H9 (cell line): Measurements from ENCODE around the gene GIMAP1. TPM values are rescaled to one million over a fixed set of nuclear protein-coding genes. Genes with fewer than 3 reads are reported as not detected.

ENCODE experiments used
- DNase-seq: peaks from one replicate; pipeline ENCODE4 v3.0.0-alpha.2; 2017
- H2AFZ ChIP-seq: one replicate; pipeline ENCODE4 v1.6.1; 2013; ENCODE audit warnings: mild to moderate bottlenecking, low read length, control low read depth, moderate library complexity
- H2AK5ac ChIP-seq: 2 replicates; pipeline ENCODE4 v1.6.1; 2013; ENCODE audit warnings: low read length, control low read depth, mixed read lengths; ENCODE audit not compliant: insufficient read length
- H2BK120ac ChIP-seq: one replicate; pipeline ENCODE4 v1.6.1; 2013; ENCODE audit warnings: low read depth, mild to moderate bottlenecking, low read length, control low read depth, inconsistent platforms; ENCODE audit not compliant: poor library complexity, severe bottlenecking
- H2BK12ac ChIP-seq: 2 replicates; pipeline ENCODE4 v1.6.1; 2013; ENCODE audit warnings: low read length, control low read depth, mixed read lengths, low read depth; ENCODE audit not compliant: insufficient read length
- H2BK15ac ChIP-seq: 2 replicates; pipeline ENCODE4 v1.6.1; 2013; ENCODE audit warnings: low read depth, low read length, control low read depth
- H2BK20ac ChIP-seq: one replicate; pipeline ENCODE4 v1.6.1; 2013; ENCODE audit warnings: low read depth, mild to moderate bottlenecking, low read length, control low read depth, inconsistent platforms; ENCODE audit not compliant: poor library complexity, severe bottlenecking
- H2BK5ac ChIP-seq: 2 replicates; pipeline ENCODE4 v1.6.1; 2013; ENCODE audit warnings: low read length, control low read depth, mixed read lengths; ENCODE audit not compliant: insufficient read length
- H3K14ac ChIP-seq: 2 replicates; pipeline ENCODE4 v1.6.1; 2013; ENCODE audit warnings: low read length, control low read depth; ENCODE audit not compliant: insufficient read depth
- H3K18ac ChIP-seq: 2 replicates; pipeline ENCODE4 v1.6.1; 2013; ENCODE audit warnings: low read depth, mild to moderate bottlenecking, mixed read lengths, low read length, control low read depth; ENCODE audit not compliant: insufficient read length
- H3K23ac ChIP-seq: 2 replicates; pipeline ENCODE4 v1.6.1; 2013; ENCODE audit warnings: low read length, control low read depth, mixed read lengths, low read depth; ENCODE audit not compliant: insufficient read length
- H3K23me2 ChIP-seq: 2 replicates; pipeline ENCODE4 v1.6.1; 2013; ENCODE audit warnings: low read depth, mild to moderate bottlenecking, mixed read lengths, low read length, control low read depth; ENCODE audit not compliant: insufficient read length, poor library complexity, severe bottlenecking
- H3K27ac ChIP-seq: 2 replicates; pipeline ENCODE4 v1.5.1; 2013; ENCODE audit warnings: low read length, control low read depth, mixed read lengths, low read depth; ENCODE audit not compliant: insufficient read length
- H3K27me3 ChIP-seq: 2 replicates; pipeline ENCODE4 v1.6.1; 2013; ENCODE audit warnings: low read length, control low read depth, inconsistent platforms; ENCODE audit not compliant: insufficient read depth
- H3K4ac ChIP-seq: 2 replicates; pipeline ENCODE4 v1.6.1; 2013; ENCODE audit warnings: low read depth, mild to moderate bottlenecking, control low read depth, inconsistent platforms, low read length, moderate library complexity
- H3K4me1 ChIP-seq: 2 replicates; pipeline ENCODE4 v1.6.1; 2013; ENCODE audit warnings: low read length, control low read depth, inconsistent platforms; ENCODE audit not compliant: insufficient read depth
- H3K4me2 ChIP-seq: 2 replicates; pipeline ENCODE4 v1.6.1; 2013; ENCODE audit warnings: low read length, control low read depth, mixed read lengths; ENCODE audit not compliant: insufficient read length, insufficient read depth
- H3K56ac ChIP-seq: 2 replicates; pipeline ENCODE4 v1.6.1; 2013; ENCODE audit warnings: low read depth, mild to moderate bottlenecking, mixed read lengths, low read length, control low read depth; ENCODE audit not compliant: insufficient read length
- H3K79me1 ChIP-seq: 2 replicates; pipeline ENCODE4 v1.6.1; 2013; ENCODE audit warnings: low read depth, mild to moderate bottlenecking, moderate library complexity, low read length, control low read depth, inconsistent platforms; ENCODE audit not compliant: insufficient read depth, poor library complexity, severe bottlenecking
- H3K79me2 ChIP-seq: 2 replicates; pipeline ENCODE4 v1.6.1; 2013; ENCODE audit warnings: low read length, control low read depth, inconsistent platforms; ENCODE audit not compliant: insufficient read depth
- H3K9ac ChIP-seq: 2 replicates; pipeline ENCODE4 v1.6.1; 2013; ENCODE audit warnings: low read length, control low read depth, mixed read lengths; ENCODE audit not compliant: insufficient read length; ENCODE audit errors: extremely low read depth
- H3K9me3 ChIP-seq: one replicate; pipeline ENCODE4 v1.6.1; 2013; ENCODE audit warnings: low read depth, low read length, inconsistent platforms; ENCODE audit not compliant: control insufficient read depth
- H3T11ph ChIP-seq: one replicate; pipeline ENCODE4 v1.6.1; 2013; ENCODE audit warnings: mild to moderate bottlenecking, low read length, control low read depth, inconsistent platforms
- H4K20me1 ChIP-seq: one replicate; pipeline ENCODE4 v1.6.1; 2013; ENCODE audit not compliant: control insufficient read depth, insufficient read length, insufficient read depth
- H4K5ac ChIP-seq: 2 replicates; pipeline ENCODE4 v1.6.1; 2013; ENCODE audit warnings: low read depth, mild to moderate bottlenecking, mixed read lengths, low read length, control low read depth; ENCODE audit not compliant: insufficient read length
- H4K8ac ChIP-seq: replicated peaks from 2 replicates; pipeline ENCODE4 v1.6.1; 2013; ENCODE audit warnings: low read length, control low read depth, mixed read lengths, low read depth; ENCODE audit not compliant: insufficient read length
- H4K91ac ChIP-seq: 2 replicates; pipeline ENCODE4 v1.6.1; 2013; ENCODE audit warnings: low read depth, mild to moderate bottlenecking, moderate library complexity, mixed read lengths, low read length, control low read depth; ENCODE audit not compliant: insufficient read length
- H3K27ac Mint-ChIP-seq, 3 experiments: 2 replicates in 2 of 3; 3 replicates in 1 of 3; pipeline ENCODE4 v1.8.0; 2020 to 2021; ENCODE audit warnings: mixed read lengths in 3 of 3, mild to moderate bottlenecking in 1 of 3, moderate library complexity in 1 of 3
- H3K27me3 Mint-ChIP-seq: 2 replicates; pipeline ENCODE4 v1.8.0; 2021; ENCODE audit warnings: low read depth, mild to moderate bottlenecking, moderate library complexity, mixed read lengths
- H3K36me3 Mint-ChIP-seq, 3 experiments: 2 replicates in 2 of 3; 3 replicates in 1 of 3; pipeline ENCODE4 v1.8.0; 2020 to 2021; ENCODE audit warnings: low read depth in 3 of 3, mixed read lengths in 3 of 3; ENCODE audit not compliant: insufficient read depth in 1 of 3
- H3K4me1 Mint-ChIP-seq, 2 experiments: 2 replicates each; pipeline ENCODE4 v1.8.0; 2020; ENCODE audit warnings: mixed read lengths in 2 of 2
- H3K4me3 Mint-ChIP-seq, 2 experiments: 2 replicates in 1 of 2; 3 replicates in 1 of 2; pipeline ENCODE4 v1.8.0; 2020 to 2021; ENCODE audit warnings: mild to moderate bottlenecking in 2 of 2, mixed read lengths in 2 of 2, moderate library complexity in 1 of 2
- H3K9me3 Mint-ChIP-seq, 2 experiments: 2 replicates in 1 of 2; 3 replicates in 1 of 2; pipeline ENCODE4 v1.8.0; 2020; ENCODE audit warnings: mild to moderate bottlenecking in 2 of 2, mixed read lengths in 2 of 2, moderate library complexity in 1 of 2
- WGBS: extraction: QIAGEN DNeasy Blood & Tissue Kit; methylation state at CpG from one replicate; pipeline ENCODE4 v1.1.7; 2013; ENCODE audit warnings: missing lambda C conversion rate, low lambda C conversion rate, mixed read lengths; ENCODE audit not compliant: insufficient read length; ENCODE audit errors: extremely low coverage; 5-methylcytosine and 5-hydroxymethylcytosine counted together
- total RNA-seq: library from RNA; stranded (reverse); gene quantifications from 2 replicates; pipeline ENCODE4 v1.2.1, GENCODE V29; 2021
- TF ChIP-seq, protein P1 (sequence below): fragments of 200-600 bp; sonication (generic); conservative IDR thresholded peaks from 3 replicates; pipeline ENCODE4 v1.8.0; 2021; ENCODE audit warnings: antibody characterized with exemption, mild to moderate bottlenecking

GIMAP1 gene
- total RNA-seq, 1 experiment from 2014 or later = not detected

- Mint-ChIP-seq H3K4me3 (no peak overlapping the region), H3K27ac (no peak overlapping the region), H3K36me3 (no peaks in the 10 kb centered on the region), H3K9me3 (no peaks in the 10 kb centered on the region), H3K4me1 (no peaks in the 10 kb centered on the region), H3K27me3 (peaks cover 93% of the 10 kb centered on the region)
- no peaks in the 10 kb centered on the region for H3K79me1 ChIP-seq
- no peaks in the 10 kb centered on the region for H4K20me1 ChIP-seq
- H2BK20ac ChIP-seq = no peak overlapping the region
- H3K79me2 ChIP-seq = no peaks in the 10 kb centered on the region; the same call in 1 of the 2 replicates
- no peak overlapping the region for H3T11ph ChIP-seq
- H3K56ac ChIP-seq = no peak overlapping the region
- no peak overlapping the region for H3K27ac ChIP-seq
- H3K4me1 ChIP-seq = no peaks in the 10 kb centered on the region
- H4K5ac ChIP-seq = no peak overlapping the region
- H3K23ac ChIP-seq = no peak overlapping the region
- H2AFZ ChIP-seq = no peak overlapping the region
- peaks cover 5% of the 10 kb centered on the region; the same call in 1 of the 2 replicates for H3K27me3 ChIP-seq
- no peak for DNase-seq
- no peak overlapping the region for H2BK5ac ChIP-seq
- H3K23me2 ChIP-seq = no peaks in the 10 kb centered on the region
- no peak overlapping the region for H2BK15ac ChIP-seq
- H4K91ac ChIP-seq = no peak overlapping the region
- TF ChIP-seq, protein P1, sequence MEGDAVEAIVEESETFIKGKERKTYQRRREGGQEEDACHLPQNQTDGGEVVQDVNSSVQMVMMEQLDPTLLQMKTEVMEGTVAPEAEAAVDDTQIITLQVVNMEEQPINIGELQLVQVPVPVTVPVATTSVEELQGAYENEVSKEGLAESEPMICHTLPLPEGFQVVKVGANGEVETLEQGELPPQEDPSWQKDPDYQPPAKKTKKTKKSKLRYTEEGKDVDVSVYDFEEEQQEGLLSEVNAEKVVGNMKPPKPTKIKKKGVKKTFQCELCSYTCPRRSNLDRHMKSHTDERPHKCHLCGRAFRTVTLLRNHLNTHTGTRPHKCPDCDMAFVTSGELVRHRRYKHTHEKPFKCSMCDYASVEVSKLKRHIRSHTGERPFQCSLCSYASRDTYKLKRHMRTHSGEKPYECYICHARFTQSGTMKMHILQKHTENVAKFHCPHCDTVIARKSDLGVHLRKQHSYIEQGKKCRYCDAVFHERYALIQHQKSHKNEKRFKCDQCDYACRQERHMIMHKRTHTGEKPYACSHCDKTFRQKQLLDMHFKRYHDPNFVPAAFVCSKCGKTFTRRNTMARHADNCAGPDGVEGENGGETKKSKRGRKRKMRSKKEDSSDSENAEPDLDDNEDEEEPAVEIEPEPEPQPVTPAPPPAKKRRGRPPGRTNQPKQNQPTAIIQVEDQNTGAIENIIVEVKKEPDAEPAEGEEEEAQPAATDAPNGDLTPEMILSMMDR = no peak
- H3K4me2 ChIP-seq = no peak overlapping the region
- H2BK120ac ChIP-seq = no peak overlapping the region
- WGBS = no CpG with 5 or more reads among the region's 6 CpGs
- no peak overlapping the region for H3K9ac ChIP-seq
- no peak overlapping the region for H4K8ac ChIP-seq
- H2AK5ac ChIP-seq = no peak overlapping the region
- no peak overlapping the region for H3K18ac ChIP-seq
- H3K9me3 ChIP-seq = no peaks in the 10 kb centered on the region
- H3K14ac ChIP-seq = no peak overlapping the region
- H2BK12ac ChIP-seq = no peak overlapping the region
- no peak overlapping the region for H3K4ac ChIP-seq
Measured at GRCh38 chr7:150753239-150753638, 36.8 kb downstream of the GIMAP1 start.
